NCI-H524 (cell line): ENCODE measurements around the gene MEGF9.

ENCODE experiments used
- DNase-seq, 2 experiments: peaks; one replicate each; lab custom pipeline; 2025; lab: John Stamatoyannopoulos, UW

The MEGF9 gene

GRCh38 chr9:120730654-120731514 lies 16.6 kb upstream of the MEGF9 start:
- no peak for DNase-seq

- no peak for DNase-seq
Measured at GRCh38 chr9:120729791-120730241, 15.5 kb upstream of the MEGF9 start.

GRCh38 chr9:120726484-120726883 lies 12.2 kb upstream of the MEGF9 start:
- no peak for DNase-seq

- DNase-seq = no peak
Measured at GRCh38 chr9:120725907-120726306, 11.6 kb upstream of the MEGF9 start.

GRCh38 chr9:120724757-120725400 lies 10.6 kb upstream of the MEGF9 start:
- no peak for DNase-seq

GRCh38 chr9:120723565-120723964 lies 9.3 kb upstream of the MEGF9 start:
- DNase-seq = no peak

GRCh38 chr9:120720404-120720803 lies 6.1 kb upstream of the MEGF9 start:
- no peak for DNase-seq

- no peak for DNase-seq
Measured at GRCh38 chr9:120718316-120718715, 4.0 kb upstream of the MEGF9 start.

- no peak for DNase-seq
Measured at GRCh38 chr9:120717176-120717575, 2.9 kb upstream of the MEGF9 start.

- no peak for DNase-seq
Measured at GRCh38 chr9:120716483-120716882, 2.2 kb upstream of the MEGF9 start.

- DNase-seq = peak in 1 of 2 experiments; percentile 29
Measured at GRCh38 chr9:120715389-120715924, 1.2 kb upstream of the MEGF9 start.

- no peak for DNase-seq
Measured at GRCh38 chr9:120714846-120715388, 647 bp upstream of the MEGF9 start.

GRCh38 chr9:120713257-120714087 lies 798 bp downstream of the MEGF9 start:
- peak in 1 of 2 experiments; percentile 23 for DNase-seq

GRCh38 chr9:120712539-120713031 lies 1.7 kb downstream of the MEGF9 start:
- DNase-seq = peak in 1 of 2 experiments; percentile 17

GRCh38 chr9:120711841-120712538 lies 2.3 kb downstream of the MEGF9 start:
- DNase-seq = no peak

- DNase-seq = no peak
Measured at GRCh38 chr9:120711354-120711753, 2.9 kb downstream of the MEGF9 start.

GRCh38 chr9:120710110-120710981 lies 3.9 kb downstream of the MEGF9 start:
- no peak for DNase-seq

GRCh38 chr9:120708526-120709224 lies 5.6 kb downstream of the MEGF9 start:
- no peak for DNase-seq

- no peak for DNase-seq
Measured at GRCh38 chr9:120707170-120707569, 7.1 kb downstream of the MEGF9 start.
